Endothelial cell of umbilical vein (primary cell): ENCODE measurements around the gene SOCS3. TPM values are rescaled to one million over a fixed set of nuclear protein-coding genes. Genes with fewer than 3 reads are reported as not detected.

Source experiments
- BruUV-seq: library from RNA; stranded (reverse); fragments of 400-500 nt; replicated peaks from 2 replicates; lab custom pipeline; 2021; lab: Mats Ljungman, UMichigan
- CTCF ChIA-PET: fragments of 300-600, 350-600 bp; sonication (Branson Sonifier 250); formaldehyde crosslinking; loops from one replicate; lab custom pipeline; 2021; ENCODE audit warnings: antibody characterized with exemption, inconsistent platforms; lab: Charles Lee
- POLR2A ChIA-PET: fragments of 300-600, 350-600 bp; sonication (Branson Sonifier 250); formaldehyde crosslinking; loops from one replicate; lab custom pipeline; 2021; ENCODE audit warnings: antibody characterized with exemption, inconsistent platforms; lab: Charles Lee
- DNase-seq: peaks from one replicate; pipeline ENCODE4 v3.0.0-alpha.2; 2011; ENCODE audit warnings: low read depth, low spot score
- FAIRE-seq: peaks from 2 replicates; lab custom pipeline; 2011; peaks lifted over from hg19 to GRCh38; lab: Jason Lieb, UNC
- H2AFZ ChIP-seq: 2 replicates; pipeline ENCODE4 v1.6.0; 2012; ENCODE audit warnings: low read depth, low read length, control low read depth, inconsistent platforms
- H3K27ac ChIP-seq: 2 replicates; pipeline ENCODE4 v1.5.1; 2011; ENCODE audit warnings: low read depth, mild to moderate bottlenecking, control low read depth, low read length, moderate library complexity; ENCODE audit not compliant: insufficient read depth
- H3K27me3 ChIP-seq, 2 experiments: 2 replicates each; pipeline versions ENCODE4 v1.6.0 to v1.6.1; 2011; ENCODE audit warnings: low read length in 2 of 2, mixed read lengths in 1 of 2; ENCODE audit not compliant: control insufficient read depth in 2 of 2, insufficient read depth in 2 of 2
- H3K36me3 ChIP-seq, 2 experiments: 2 replicates in 1 of 2; 3 replicates in 1 of 2; pipeline ENCODE4 v1.5.1; 2011; ENCODE audit warnings: low read length in 2 of 2, mild to moderate bottlenecking in 1 of 2, moderate library complexity in 1 of 2; ENCODE audit not compliant: control insufficient read depth in 2 of 2, insufficient read depth in 2 of 2; ENCODE audit errors: extremely low read depth in 1 of 2
- H3K4me1 ChIP-seq: 3 replicates; pipeline ENCODE4 v1.5.1; 2011; ENCODE audit warnings: mild to moderate bottlenecking, low read length; ENCODE audit not compliant: control insufficient read depth, insufficient read depth; ENCODE audit errors: extremely low read depth
- H3K4me2 ChIP-seq: 2 replicates; pipeline ENCODE4 v1.6.1; 2011; ENCODE audit warnings: low read length, control low read depth, mixed read lengths; ENCODE audit not compliant: insufficient read depth
- H3K4me3 ChIP-seq, 3 experiments: fragments of 200-600 bp in 1 of 3; sonication (generic), shearing (Covaris generic) in 1 of 3; replicated peaks in 1 of 3; 2 replicates each; pipeline ENCODE4 v1.5.1; 2011 to 2016; ENCODE audit warnings: control low read depth in 3 of 3, low read length in 3 of 3, mild to moderate bottlenecking in 2 of 3, inconsistent platforms in 1 of 3, low read depth in 1 of 3, moderate library complexity in 1 of 3; ENCODE audit not compliant: insufficient read depth in 1 of 3
- H3K79me2 ChIP-seq: 2 replicates; pipeline ENCODE4 v1.6.0; 2012; ENCODE audit warnings: low read length, inconsistent platforms; ENCODE audit not compliant: control insufficient read depth, insufficient read depth
- H3K9ac ChIP-seq: replicated peaks from 2 replicates; pipeline ENCODE3; 2011; ENCODE audit warnings: low read length, control low read depth; ENCODE audit not compliant: insufficient read depth; ENCODE audit errors: extremely low read depth
- H3K9me1 ChIP-seq: replicated peaks from 3 replicates; pipeline ENCODE4 v1.6.0; 2011; ENCODE audit warnings: mild to moderate bottlenecking, low read length; ENCODE audit not compliant: control insufficient read depth, insufficient read depth; ENCODE audit errors: extremely low read depth
- H3K9me3 ChIP-seq: replicated peaks from 2 replicates; pipeline ENCODE4 v1.5.1; 2012; ENCODE audit warnings: low read length, inconsistent platforms; ENCODE audit not compliant: control insufficient read depth, insufficient read depth
- H4K20me1 ChIP-seq: replicated peaks from 2 replicates; pipeline ENCODE3; 2011; ENCODE audit warnings: mild to moderate bottlenecking, low read length; ENCODE audit not compliant: control insufficient read depth, insufficient read depth; ENCODE audit errors: extremely low read depth
- EZH2 ChIP-seq: IDR thresholded peaks from 2 replicates; pipeline ENCODE4 v1.6.1; 2012; ENCODE audit warnings: borderline replicate concordance, low read depth, mild to moderate bottlenecking, moderate library complexity, low read length, inconsistent platforms; ENCODE audit not compliant: severe bottlenecking
- FOS ChIP-seq: IDR thresholded peaks from 2 replicates; pipeline ENCODE4 v1.6.1; 2011; ENCODE audit warnings: mild to moderate bottlenecking, low read length, moderate library complexity, borderline replicate concordance; ENCODE audit not compliant: insufficient read depth
- GATA2 ChIP-seq: IDR thresholded peaks from 2 replicates; pipeline ENCODE4 v1.7.0; 2011; ENCODE audit warnings: low read depth, mild to moderate bottlenecking, moderate library complexity, mixed read lengths, low read length; ENCODE audit not compliant: insufficient read length, insufficient read depth
- JUN ChIP-seq: IDR thresholded peaks from 2 replicates; pipeline ENCODE4 v1.6.1; 2011; ENCODE audit warnings: borderline replicate concordance, low read depth; ENCODE audit not compliant: insufficient read length, insufficient read depth
- MYC ChIP-seq: IDR thresholded peaks from one replicate; pipeline ENCODE4 v1.6.1; 2011; ENCODE audit warnings: mild to moderate bottlenecking, low read depth, low read length
- POLR2A ChIP-seq: IDR thresholded peaks from 2 replicates; pipeline ENCODE4 v1.6.1; 2012; ENCODE audit warnings: low read depth, mild to moderate bottlenecking, control low read depth, low read length
- POLR2AphosphoS5 ChIP-seq: IDR thresholded peaks from 2 replicates; pipeline ENCODE4 v1.6.1; 2012; ENCODE audit warnings: low read depth, mild to moderate bottlenecking, control low read depth, low read length, moderate library complexity; ENCODE audit not compliant: insufficient read depth
- dilution Hi-C: fragments of 300-500 bp; cut with MboI; formaldehyde crosslinking; loops from one replicate; pipeline ENCODE4 v1.15.0; 2019; ENCODE audit warnings: low sequenced_read_pairs; ENCODE audit not compliant: extremely low pct_ligation_motif_present
- intact Hi-C: fragments of 100-400 bp; cut with micrococcal nuclease; formaldehyde crosslinking; loops from one replicate; pipeline ENCODE4 v1.10.0; 2022
- polyA plus RNA-seq, 4 experiments: library from polyadenylated mRNA; depleted of rRNA in 3 of 4; stranded (reverse) in 3 of 4; unstranded in 1 of 4; fragments of >200 nt; gene quantifications; 2 replicates each; pipeline versions ENCODE4 v1.2.1 to v1.2.3, GENCODE V29; 2011 to 2012; ENCODE audit warnings: missing spikeins in 1 of 4
- total RNA-seq: library from RNA; stranded (reverse); gene quantifications from 2 replicates; pipeline ENCODE4 v1.2.3, GENCODE V29; 2021
- TF ChIP-seq, protein P1 (sequence below): IDR thresholded peaks from 2 replicates; pipeline ENCODE4 v1.6.1; 2011; ENCODE audit not compliant: insufficient read depth, insufficient read length
- TF ChIP-seq, protein P2 (sequence below), 2 donors: IDR thresholded peaks; 1 replicate in 1 of 2; 2 replicates in 1 of 2; pipeline ENCODE4 v1.5.1; 2011; ENCODE audit warnings: low read length in 2 of 2, mild to moderate bottlenecking in 2 of 2, moderate library complexity in 2 of 2, control low read depth in 1 of 2, inconsistent platforms in 1 of 2, low read depth in 1 of 2; ENCODE audit not compliant: insufficient read depth in 1 of 2; ENCODE audit errors: extremely low read depth in 1 of 2

The SOCS3 gene
- total and polyA plus RNA-seq, 2 donors (not counting 3 experiments of a cell fraction or from before 2014, with no cell fraction given) = 6.2 to 14.3 TPM

DNA sequence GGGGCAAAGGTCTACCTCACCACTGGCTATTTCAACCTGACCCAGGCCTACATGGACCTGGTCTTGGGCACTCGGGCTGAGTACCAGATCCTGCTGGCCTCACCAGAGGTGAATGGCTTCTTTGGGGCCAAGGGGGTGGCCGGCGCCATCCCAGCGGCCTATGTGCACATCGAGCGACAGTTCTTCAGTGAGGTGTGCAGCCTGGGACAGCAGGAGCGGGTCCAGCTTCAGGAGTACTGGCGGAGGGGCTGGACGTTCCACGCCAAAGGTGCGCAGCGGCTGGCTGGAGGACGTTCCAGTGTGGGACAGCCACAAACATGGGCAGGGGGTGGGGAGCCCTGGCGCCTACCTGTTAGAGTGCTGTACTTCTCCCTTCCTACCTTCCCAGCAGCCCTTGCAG, 43.9 kb upstream of the SOCS3 start:
- no peaks in the 10 kb centered on the region for H3K9me3 ChIP-seq
- FAIRE-seq = no peak
- CTCF ChIA-PET = interaction anchor here (1.0 to 4.2 kb wide), 2 partner anchors 12 to 43 kb away, joined by 3 to 21 read pairs; no protein-coding TSS in a partner anchor
- H3K27me3 ChIP-seq = no peaks in the 10 kb centered on the region
- intact Hi-C loops = no loop called here
- no peak for DNase-seq
- peaks cover 48% of the 10 kb centered on the region for H3K79me2 ChIP-seq
- no peak overlapping the region for H3K4me3 ChIP-seq
- H3K9me1 ChIP-seq = no peaks in the 10 kb centered on the region
- TF ChIP-seq POLR2A (no peak), JUN (no peak), GATA2 (no peak), POLR2AphosphoS5 (no peak), FOS (no peak), MYC (no peak), EZH2 (no peak)
- TF ChIP-seq, protein P1, sequence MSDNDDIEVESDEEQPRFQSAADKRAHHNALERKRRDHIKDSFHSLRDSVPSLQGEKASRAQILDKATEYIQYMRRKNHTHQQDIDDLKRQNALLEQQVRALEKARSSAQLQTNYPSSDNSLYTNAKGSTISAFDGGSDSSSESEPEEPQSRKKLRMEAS = no peak
- TF ChIP-seq, protein P2, sequence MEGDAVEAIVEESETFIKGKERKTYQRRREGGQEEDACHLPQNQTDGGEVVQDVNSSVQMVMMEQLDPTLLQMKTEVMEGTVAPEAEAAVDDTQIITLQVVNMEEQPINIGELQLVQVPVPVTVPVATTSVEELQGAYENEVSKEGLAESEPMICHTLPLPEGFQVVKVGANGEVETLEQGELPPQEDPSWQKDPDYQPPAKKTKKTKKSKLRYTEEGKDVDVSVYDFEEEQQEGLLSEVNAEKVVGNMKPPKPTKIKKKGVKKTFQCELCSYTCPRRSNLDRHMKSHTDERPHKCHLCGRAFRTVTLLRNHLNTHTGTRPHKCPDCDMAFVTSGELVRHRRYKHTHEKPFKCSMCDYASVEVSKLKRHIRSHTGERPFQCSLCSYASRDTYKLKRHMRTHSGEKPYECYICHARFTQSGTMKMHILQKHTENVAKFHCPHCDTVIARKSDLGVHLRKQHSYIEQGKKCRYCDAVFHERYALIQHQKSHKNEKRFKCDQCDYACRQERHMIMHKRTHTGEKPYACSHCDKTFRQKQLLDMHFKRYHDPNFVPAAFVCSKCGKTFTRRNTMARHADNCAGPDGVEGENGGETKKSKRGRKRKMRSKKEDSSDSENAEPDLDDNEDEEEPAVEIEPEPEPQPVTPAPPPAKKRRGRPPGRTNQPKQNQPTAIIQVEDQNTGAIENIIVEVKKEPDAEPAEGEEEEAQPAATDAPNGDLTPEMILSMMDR (IDR thresholded peaks at IDR 0.05; ENCODE audit: extremely low read depth in 1 of 2, insufficient read depth in 1 of 2, low read depth in 1 of 2, low read length in 2 of 2) = no peak
- no peak overlapping the region for H3K4me2 ChIP-seq
- POLR2A ChIA-PET = no interaction called here
- no peak overlapping the region for H2AFZ ChIP-seq
- H3K36me3 ChIP-seq = peaks cover 15 to 61% of the 10 kb centered on the region in 2 experiments
- no peak overlapping the region for H3K27ac ChIP-seq
- dilution Hi-C loops = no loop called here
- no TSS peak for BruUV-seq
- no peaks in the 10 kb centered on the region for H3K4me1 ChIP-seq
- H4K20me1 ChIP-seq = no peaks in the 10 kb centered on the region
- no peak overlapping the region for H3K9ac ChIP-seq
